Vagina (tissue), 2 donors: ENCODE measurements around the gene TNS2.

ENCODE experiments used
- POLR2AphosphoS5 ChIP-seq, 2 donors: sonication (generic); formaldehyde crosslinking; IDR thresholded peaks; one replicate each; pipeline ENCODE4 v1.9.0; 2017; ENCODE audit warnings: antibody characterized with exemption in 2 of 2, mild to moderate bottlenecking in 2 of 2, low read depth in 1 of 2; ENCODE audit not compliant: insufficient read depth in 1 of 2
- TF ChIP-seq, protein P1 (sequence below), 3 experiments: fragments of 450-650 bp in 2 of 3; fragments of 200-600 bp in 1 of 3; sonication (generic) in 1 of 3; IDR thresholded peaks; one replicate each; pipeline ENCODE4 v1.5.1; 2017 to 2019; ENCODE audit warnings: antibody characterized with exemption in 3 of 3, mild to moderate bottlenecking in 2 of 3, moderate library complexity in 2 of 3

- TF ChIP-seq, protein P1, sequence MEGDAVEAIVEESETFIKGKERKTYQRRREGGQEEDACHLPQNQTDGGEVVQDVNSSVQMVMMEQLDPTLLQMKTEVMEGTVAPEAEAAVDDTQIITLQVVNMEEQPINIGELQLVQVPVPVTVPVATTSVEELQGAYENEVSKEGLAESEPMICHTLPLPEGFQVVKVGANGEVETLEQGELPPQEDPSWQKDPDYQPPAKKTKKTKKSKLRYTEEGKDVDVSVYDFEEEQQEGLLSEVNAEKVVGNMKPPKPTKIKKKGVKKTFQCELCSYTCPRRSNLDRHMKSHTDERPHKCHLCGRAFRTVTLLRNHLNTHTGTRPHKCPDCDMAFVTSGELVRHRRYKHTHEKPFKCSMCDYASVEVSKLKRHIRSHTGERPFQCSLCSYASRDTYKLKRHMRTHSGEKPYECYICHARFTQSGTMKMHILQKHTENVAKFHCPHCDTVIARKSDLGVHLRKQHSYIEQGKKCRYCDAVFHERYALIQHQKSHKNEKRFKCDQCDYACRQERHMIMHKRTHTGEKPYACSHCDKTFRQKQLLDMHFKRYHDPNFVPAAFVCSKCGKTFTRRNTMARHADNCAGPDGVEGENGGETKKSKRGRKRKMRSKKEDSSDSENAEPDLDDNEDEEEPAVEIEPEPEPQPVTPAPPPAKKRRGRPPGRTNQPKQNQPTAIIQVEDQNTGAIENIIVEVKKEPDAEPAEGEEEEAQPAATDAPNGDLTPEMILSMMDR (IDR thresholded peaks at IDR 0.05), result no peak
- TF ChIP-seq POLR2AphosphoS5 (IDR thresholded peaks at IDR 0.05; ENCODE audit: insufficient read depth in 1 of 2, low read depth in 1 of 2), result peak in 1 of 2 donors; percentile 49
These were observed 20.0 kb downstream of the TNS2 start for GRCh38 chr12:53069621-53070410.
